ENCODE results near the gene KCNC2.

The KCNC2 gene

GRCh38 chr12:75157385-75157784 lies 52.3 kb downstream of the KCNC2 start:
- no peak for DNase-seq

GRCh38 chr12:75155962-75156361 lies 53.7 kb downstream of the KCNC2 start:
- no peak for DNase-seq

GRCh38 chr12:75154388-75154787 lies 55.3 kb downstream of the KCNC2 start:
- no peak for DNase-seq

GRCh38 chr12:75139196-75139595 lies 70.4 kb downstream of the KCNC2 start:
- no peak for DNase-seq

- no peak for DNase-seq
Measured at GRCh38 chr12:75137896-75138295, 71.7 kb downstream of the KCNC2 start.

GRCh38 chr12:75135026-75135425 lies 74.6 kb downstream of the KCNC2 start:
- no peak for DNase-seq

GRCh38 chr12:75130811-75131210 lies 78.8 kb downstream of the KCNC2 start:
- no peak for DNase-seq

- DNase-seq: no peak
Measured at GRCh38 chr12:75129275-75129674, 80.4 kb downstream of the KCNC2 start.

GRCh38 chr12:75121036-75121705 lies 88.5 kb downstream of the KCNC2 start:
- no peak for DNase-seq

GRCh38 chr12:75120311-75120711 lies 89.3 kb downstream of the KCNC2 start:
- DNase-seq: no peak

GRCh38 chr12:75116646-75117198 lies 92.9 kb downstream of the KCNC2 start:
- DNase-seq: no peak

GRCh38 chr12:75115748-75116147 lies 93.9 kb downstream of the KCNC2 start:
- no peak for DNase-seq

- DNase-seq: no peak
Measured at GRCh38 chr12:75103822-75104221, 105.8 kb downstream of the KCNC2 start.

GRCh38 chr12:75101781-75102180 lies 107.9 kb downstream of the KCNC2 start:
- DNase-seq: no peak

- DNase-seq: no peak
Measured at GRCh38 chr12:75099210-75099609, 110.4 kb downstream of the KCNC2 start.

- DNase-seq: no peak
Measured at GRCh38 chr12:75097003-75097402, 112.6 kb downstream of the KCNC2 start.

GRCh38 chr12:75087654-75088053 lies 122.0 kb downstream of the KCNC2 start:
- DNase-seq: no peak

GRCh38 chr12:75086091-75087038 lies 123.3 kb downstream of the KCNC2 start:
- DNase-seq: no peak

- no peak for DNase-seq
Measured at GRCh38 chr12:75081305-75081704, 128.3 kb downstream of the KCNC2 start.

- DNase-seq: no peak
Measured at GRCh38 chr12:75080582-75080981, 129.1 kb downstream of the KCNC2 start.

GRCh38 chr12:75065482-75065881 lies 144.2 kb downstream of the KCNC2 start:
- no peak for DNase-seq

GRCh38 chr12:75062691-75063090 lies 146.9 kb downstream of the KCNC2 start:
- no peak for DNase-seq

GRCh38 chr12:75058228-75058627 lies 151.4 kb downstream of the KCNC2 start:
- no peak for DNase-seq

GRCh38 chr12:75048767-75049166 lies 160.9 kb downstream of the KCNC2 start:
- DNase-seq: no peak
